Measurements from ENCODE around the gene METAP1. TPM values are rescaled to one million over a fixed set of nuclear protein-coding genes. Genes with fewer than 3 reads are reported as not detected.

METAP1 gene
- polyA plus RNA-seq, 3 donors = 15.9 to 21.7 (median 20.6) TPM

DNA sequence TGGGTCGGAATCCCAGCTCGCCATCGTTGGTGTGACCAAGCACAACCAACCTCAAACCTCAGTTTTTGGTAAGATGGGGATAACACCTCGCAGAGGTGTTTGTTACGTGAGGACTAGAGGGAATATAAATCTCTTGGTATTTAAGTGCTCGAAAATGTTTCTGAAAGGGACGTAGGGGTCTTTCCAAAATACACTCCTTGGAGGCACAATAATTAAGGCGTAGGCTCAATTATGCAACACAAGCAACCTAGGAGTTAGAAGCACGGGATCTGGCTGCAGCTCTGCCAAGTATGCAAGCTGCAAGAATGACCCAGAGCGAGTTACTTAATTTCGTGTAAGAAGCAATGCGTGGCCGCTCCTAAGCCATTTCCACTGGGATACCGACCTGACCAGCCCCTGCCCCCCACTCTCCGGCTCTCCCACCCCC is 92.5 kb downstream of the METAP1 start:
- 0% methylated on average over 9 of the region's 15 CpGs for WGBS (ENCODE audit: insufficient coverage)
- H3K79me2 ChIP-seq (ENCODE audit: insufficient read depth, low read length) = peaks cover 25% of the 10 kb centered on the region

DNA sequence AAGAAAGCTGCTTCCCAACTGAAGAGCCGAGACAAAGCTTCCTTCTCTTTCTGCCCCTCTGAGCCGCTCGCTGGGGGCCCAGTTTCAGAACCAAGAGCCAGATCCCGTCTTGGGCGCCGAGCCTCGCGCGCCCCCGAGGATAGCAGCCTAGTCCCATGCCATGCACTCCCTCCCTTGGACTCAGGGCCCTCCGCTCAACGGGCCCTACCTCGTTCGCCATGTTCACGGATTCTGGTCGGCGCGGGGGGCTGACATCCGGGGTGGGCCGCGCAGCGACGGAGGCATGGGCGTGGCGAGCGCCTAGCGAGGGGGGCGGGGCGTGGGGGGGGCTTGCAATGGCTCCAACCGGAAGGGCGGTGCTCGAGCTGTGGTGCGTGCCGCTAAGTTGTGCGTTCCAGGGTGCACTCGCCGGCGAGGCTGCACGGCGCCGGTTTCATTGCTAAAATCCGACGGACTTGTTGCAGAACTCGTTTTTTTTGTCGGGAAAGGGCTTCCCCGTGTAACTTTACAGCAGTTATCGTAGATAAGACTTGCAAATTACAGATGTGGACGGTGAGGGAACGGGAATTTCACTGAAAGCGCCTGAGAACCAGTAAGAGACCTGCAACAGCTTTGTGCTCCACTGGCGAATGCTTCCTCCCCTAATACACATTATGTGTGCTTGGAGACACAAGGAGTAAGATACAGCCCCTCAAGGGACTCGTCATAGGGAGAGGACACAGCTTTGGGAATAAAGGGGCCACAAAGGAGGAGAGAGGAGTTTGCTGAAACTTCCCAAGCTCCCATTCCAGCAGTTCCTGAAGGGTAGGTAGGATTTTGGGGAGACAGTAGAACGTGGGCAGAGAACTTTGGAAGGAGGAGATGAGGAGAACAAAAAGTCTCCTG is 93.2 kb downstream of the METAP1 start, which contains the start of gene ADH5:
TSS of gene ADH5 (minus strand) at position 308 of the 885 bp plus-strand sequence. CDS start at position 220, 88 bp downstream.
- Histone ChIP-seq H3K27me3 (ENCODE audit: control insufficient read depth in 2 of 2, insufficient read depth in 2 of 2, low read length in 2 of 2) (no peaks in the 10 kb centered on the region), H3K4me1 (ENCODE audit: control insufficient read depth in 1 of 2, insufficient read depth in 2 of 2, low read length in 2 of 2) (peaks cover 15 to 18% of the 10 kb centered on the region in 2 donors), H3K4me3 (replicated peaks in 1 of 3; ENCODE audit: low read depth in 2 of 3, low read length in 3 of 3) (peak within 1 kb of the TSS; percentile 76 to 98 (median 82)), H4K20me1 (ENCODE audit: insufficient read depth, low read length) (no peaks in the 10 kb centered on the region), H3K9ac (ENCODE audit: insufficient read depth, low read length, poor library complexity, severe bottlenecking) (peak within 1 kb of the TSS; percentile 75), H3K79me2 (ENCODE audit: insufficient read depth, low read length) (peaks cover 25% of the 10 kb centered on the region), H3K27ac (ENCODE audit: low read depth in 1 of 2, low read length in 2 of 2) (peak within 1 kb of the TSS; percentile 86 to 90), H3K4me2 (replicated peaks; ENCODE audit: extremely low read depth, low read length, poor library complexity, severe bottlenecking) (peak within 1 kb of the TSS; percentile 80), H3K36me3 (replicated peaks in 1 of 2; ENCODE audit: control insufficient read depth in 1 of 2, insufficient read depth in 2 of 2, low read length in 2 of 2) (peaks cover 14 to 20% of the 10 kb centered on the region in 2 donors), H3K9me3 (replicated peaks in 1 of 2; ENCODE audit: control insufficient read depth in 1 of 2, insufficient read depth in 1 of 2, low read length in 2 of 2) (no peaks in the 10 kb centered on the region), H2AFZ (ENCODE audit: insufficient read depth, low read depth, low read length, poor library complexity, severe bottlenecking) (peak within 1 kb of the TSS; percentile 91)
- Mint-ChIP-seq H3K4me3 (peak within 1 kb of the TSS; percentile 98), H3K4me1 (peaks cover 30% of the 10 kb centered on the region), H3K27me3 (ENCODE audit: low read depth in 3 of 3) (peaks cover 0 to 2% (median 0%) of the 10 kb centered on the region in 3 donors), H3K36me3 (peaks cover 19 to 22% of the 10 kb centered on the region in 2 donors), H3K27ac (peak within 1 kb of the TSS; percentile 87 to 96 (median 94)), H3K9me3 (no peaks in the 10 kb centered on the region)
- TF ChIP-seq, protein P1, sequence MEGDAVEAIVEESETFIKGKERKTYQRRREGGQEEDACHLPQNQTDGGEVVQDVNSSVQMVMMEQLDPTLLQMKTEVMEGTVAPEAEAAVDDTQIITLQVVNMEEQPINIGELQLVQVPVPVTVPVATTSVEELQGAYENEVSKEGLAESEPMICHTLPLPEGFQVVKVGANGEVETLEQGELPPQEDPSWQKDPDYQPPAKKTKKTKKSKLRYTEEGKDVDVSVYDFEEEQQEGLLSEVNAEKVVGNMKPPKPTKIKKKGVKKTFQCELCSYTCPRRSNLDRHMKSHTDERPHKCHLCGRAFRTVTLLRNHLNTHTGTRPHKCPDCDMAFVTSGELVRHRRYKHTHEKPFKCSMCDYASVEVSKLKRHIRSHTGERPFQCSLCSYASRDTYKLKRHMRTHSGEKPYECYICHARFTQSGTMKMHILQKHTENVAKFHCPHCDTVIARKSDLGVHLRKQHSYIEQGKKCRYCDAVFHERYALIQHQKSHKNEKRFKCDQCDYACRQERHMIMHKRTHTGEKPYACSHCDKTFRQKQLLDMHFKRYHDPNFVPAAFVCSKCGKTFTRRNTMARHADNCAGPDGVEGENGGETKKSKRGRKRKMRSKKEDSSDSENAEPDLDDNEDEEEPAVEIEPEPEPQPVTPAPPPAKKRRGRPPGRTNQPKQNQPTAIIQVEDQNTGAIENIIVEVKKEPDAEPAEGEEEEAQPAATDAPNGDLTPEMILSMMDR (IDR thresholded peaks at IDR 0.05) = no peak
- under 1% methylated on average over 45 of the region's 53 CpGs for WGBS (ENCODE audit: insufficient coverage)
- intact Hi-C loops (cut with micrococcal nuclease) = no loop called here
- DNase-seq = peak; percentile 58 to 63 (median 61)

More for the DNA sequence above, 92.5 kb downstream of the METAP1 start:
- Mint-ChIP-seq H3K9me3 (no peaks in the 10 kb centered on the region), H3K27ac (peak overlapping the region; percentile 78 to 96 (median 93)), H3K4me1 (peaks cover 30% of the 10 kb centered on the region), H3K4me3 (peak overlapping the region; percentile 98), H3K27me3 (ENCODE audit: low read depth in 3 of 3) (peaks cover 0 to 2% (median 0%) of the 10 kb centered on the region in 3 donors), H3K36me3 (peaks cover 21 to 29% of the 10 kb centered on the region in 2 donors)
- Histone ChIP-seq H2AFZ (ENCODE audit: insufficient read depth, low read depth, low read length, poor library complexity, severe bottlenecking) (peak overlapping the region; percentile 91), H3K4me1 (ENCODE audit: control insufficient read depth in 1 of 2, insufficient read depth in 2 of 2, low read length in 2 of 2) (peaks cover 15 to 18% of the 10 kb centered on the region in 2 donors), H3K9me3 (replicated peaks in 1 of 2; ENCODE audit: control insufficient read depth in 1 of 2, insufficient read depth in 1 of 2, low read length in 2 of 2) (no peaks in the 10 kb centered on the region), H3K9ac (ENCODE audit: insufficient read depth, low read length, poor library complexity, severe bottlenecking) (peak overlapping the region; percentile 75), H3K4me3 (replicated peaks in 1 of 3; ENCODE audit: low read depth in 2 of 3, low read length in 3 of 3) (peak overlapping the region; percentile 76 to 98 (median 82)), H4K20me1 (ENCODE audit: insufficient read depth, low read length) (no peaks in the 10 kb centered on the region), H3K36me3 (replicated peaks in 1 of 2; ENCODE audit: control insufficient read depth in 1 of 2, insufficient read depth in 2 of 2, low read length in 2 of 2) (peaks cover 16 to 25% of the 10 kb centered on the region in 2 donors), H3K27me3 (ENCODE audit: control insufficient read depth in 2 of 2, insufficient read depth in 2 of 2, low read length in 2 of 2) (no peaks in the 10 kb centered on the region), H3K4me2 (replicated peaks; ENCODE audit: extremely low read depth, low read length, poor library complexity, severe bottlenecking) (peak overlapping the region; percentile 80), H3K27ac (ENCODE audit: low read depth in 1 of 2, low read length in 2 of 2) (peak overlapping the region; percentile 86 to 90)
- DNase-seq = peak; percentile 25 to 52 (median 39)
- TF ChIP-seq, protein P1 (IDR thresholded peaks at IDR 0.05) = no peak
- intact Hi-C loops (cut with micrococcal nuclease) = no loop called here

All from CD14-positive monocyte (primary cell).